Adrenal gland (tissue), 12 donors: Measurements from ENCODE around the gene ALDH3B2. TPM values are rescaled to one million over a fixed set of nuclear protein-coding genes. Genes with fewer than 3 reads are reported as not detected.

ENCODE experiments used
- DNase-seq, 7 donors: peaks; one replicate each; pipeline ENCODE4 v3.0.0-alpha.2; 2019 to 2020
- H3K27ac ChIP-seq, 5 donors: fragments of 200-600 bp; sonication (generic) in 4 of 5; 1 replicate in 3 of 5; 2 replicates in 2 of 5; pipeline versions ENCODE4 v1.5.1 to v1.8.0; 2016 to 2020; ENCODE audit warnings: mild to moderate bottlenecking in 1 of 5
- H3K27me3 ChIP-seq: fragments of 200-600 bp; 2 replicates; pipeline ENCODE4 v1.8.0; 2021
- H3K36me3 ChIP-seq, 2 donors: fragments of 200-600 bp; replicated peaks in 1 of 2; 1 replicate in 1 of 2; 2 replicates in 1 of 2; pipeline versions ENCODE4 v1.5.1 to v1.8.0; 2018 to 2022
- H3K4me1 ChIP-seq, 2 donors: fragments of 200-600 bp; replicated peaks in 1 of 2; 1 replicate in 1 of 2; 2 replicates in 1 of 2; pipeline versions ENCODE4 v1.5.1 to v1.8.0; 2018 to 2021
- H3K4me3 ChIP-seq, 4 donors: fragments of 200-600 bp; sonication (generic) in 3 of 4; one replicate each; pipeline ENCODE4 v1.5.1; 2016 to 2018
- H3K9me3 ChIP-seq, 3 donors: fragments of 200-600 bp; sonication (generic) in 1 of 3; replicated peaks in 1 of 3; 1 replicate in 2 of 3; 2 replicates in 1 of 3; pipeline versions ENCODE4 v1.5.1 to v1.8.0; 2016 to 2021
- POLR2A ChIP-seq, 2 donors: fragments of 450-650 bp; IDR thresholded peaks; one replicate each; pipeline ENCODE4 v1.6.1; 2017; ENCODE audit warnings: antibody characterized with exemption in 2 of 2, mild to moderate bottlenecking in 2 of 2, moderate library complexity in 1 of 2
- WGBS, 4 donors: extraction: QIAGEN DNeasy Blood & Tissue Kit in 2 of 4; methylation state at CpG; one replicate each; pipeline versions ENCODE4 v1.1.5 to v1.1.7; 2013 to 2017; 5-methylcytosine and 5-hydroxymethylcytosine counted together
- intact Hi-C, 2 donors: fragments of 100-400 bp; cut with DNase I; formaldehyde crosslinking; loops; one replicate each; pipeline versions ENCODE4 v1.14.1 to v1.15.0; 2022 to 2023
- polyA plus RNA-seq, 3 donors: library from polyadenylated mRNA; stranded (reverse); fragments of 200-250 nt in 2 of 3; fragments of 350-450 nt in 1 of 3; fragmentation: Illumina TruSeq in 1 of 3; extraction: RNeasy Lipid Tissue Mini Kit (QIAGEN cat#74804) in 1 of 3; gene quantifications; one replicate each; pipeline ENCODE4 v1.2.3, GENCODE V29; 2013 to 2014
- total RNA-seq, 9 donors: library from RNA; depleted of rRNA in 4 of 9; stranded (reverse); fragments of >200 nt in 4 of 9; fragments of 120-200 nt in 1 of 9; fragmentation: NEBNext Ultra II Directional in 1 of 9; extraction: Animal tissue kit (Norgen Biotek cat#: 25700) in 1 of 9; gene quantifications; one replicate each; pipeline versions ENCODE4 v1.1.0 to v1.2.4, GENCODE V29; 2013 to 2023
- TF ChIP-seq, protein P1 (sequence below), 6 experiments: fragments of 450-650 bp in 4 of 6; fragments of 200-600 bp in 2 of 6; sonication (generic) in 1 of 6; IDR thresholded peaks; 1 replicate in 5 of 6; 2 replicates in 1 of 6; pipeline versions ENCODE4 v1.5.1 to v1.8.0; 2016 to 2021; ENCODE audit warnings: antibody characterized with exemption in 6 of 6, mild to moderate bottlenecking in 2 of 6, moderate library complexity in 1 of 6
- donor health status: healthy with polysubstance abuse.
- donor health status: Bipolar disorder and iron deficiency.
- donor health status: DM: yes; HTN: yes; CAD: no.
- donor health status: DM: no; HTN: no; CAD: no.
- donor health status: DM: no; HTN: no; CAD: no.
- donor health status: DM: yes; HTN: yes; CAD: no.

ALDH3B2 gene
- total and polyA plus RNA-seq, 12 donors, result 0.10 TPM; not detected in 11

DNA sequence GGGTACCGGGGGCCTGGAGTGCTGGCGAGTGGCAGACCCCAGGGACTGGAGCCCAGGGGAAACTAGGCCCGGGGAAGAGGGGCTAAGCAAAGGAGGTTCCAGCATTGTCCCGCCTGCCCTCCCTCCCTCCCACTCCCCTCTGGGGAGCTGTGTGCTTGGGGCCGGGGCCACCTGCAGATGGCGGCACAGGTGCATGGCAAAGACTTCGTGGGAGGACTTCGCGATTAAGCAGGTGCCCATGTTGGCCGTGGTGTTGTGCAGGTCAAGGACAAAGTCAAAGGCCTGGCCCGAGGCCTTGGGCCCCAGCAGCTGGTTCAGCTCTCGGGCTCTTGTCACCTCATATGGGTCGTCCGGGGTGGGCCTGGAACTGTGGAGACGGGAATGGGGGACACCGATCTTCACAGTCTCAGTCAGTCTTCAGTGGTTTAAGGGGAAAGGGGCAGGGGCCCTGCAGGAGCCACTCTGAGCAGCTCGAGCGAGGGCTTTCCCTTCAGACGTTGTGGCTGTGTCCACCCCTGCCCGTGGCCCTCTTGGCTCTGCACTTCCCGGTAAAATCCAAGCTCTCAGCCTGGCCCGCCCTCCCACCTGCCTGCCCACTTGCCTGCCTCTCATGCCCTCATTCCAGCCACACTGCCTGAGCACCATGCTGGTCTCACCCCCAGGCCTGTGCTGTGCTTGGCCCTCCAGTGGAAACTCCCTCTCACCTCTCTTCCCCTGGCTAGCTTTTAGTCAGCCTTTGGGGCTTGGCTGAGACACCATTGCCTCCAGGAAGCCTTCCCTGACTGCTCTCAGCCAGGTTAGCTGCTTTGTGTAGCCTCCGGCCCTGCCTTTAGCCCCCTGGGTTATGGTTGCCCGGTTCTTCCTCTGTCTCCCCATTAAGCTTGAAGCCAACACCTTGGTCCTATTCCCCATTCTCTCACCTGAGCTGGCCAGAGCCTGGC lies 28.6 kb downstream of the ALDH3B2 start:
- TF ChIP-seq POLR2A (IDR thresholded peaks at IDR 0.05), result no peak
- TF ChIP-seq, protein P1, sequence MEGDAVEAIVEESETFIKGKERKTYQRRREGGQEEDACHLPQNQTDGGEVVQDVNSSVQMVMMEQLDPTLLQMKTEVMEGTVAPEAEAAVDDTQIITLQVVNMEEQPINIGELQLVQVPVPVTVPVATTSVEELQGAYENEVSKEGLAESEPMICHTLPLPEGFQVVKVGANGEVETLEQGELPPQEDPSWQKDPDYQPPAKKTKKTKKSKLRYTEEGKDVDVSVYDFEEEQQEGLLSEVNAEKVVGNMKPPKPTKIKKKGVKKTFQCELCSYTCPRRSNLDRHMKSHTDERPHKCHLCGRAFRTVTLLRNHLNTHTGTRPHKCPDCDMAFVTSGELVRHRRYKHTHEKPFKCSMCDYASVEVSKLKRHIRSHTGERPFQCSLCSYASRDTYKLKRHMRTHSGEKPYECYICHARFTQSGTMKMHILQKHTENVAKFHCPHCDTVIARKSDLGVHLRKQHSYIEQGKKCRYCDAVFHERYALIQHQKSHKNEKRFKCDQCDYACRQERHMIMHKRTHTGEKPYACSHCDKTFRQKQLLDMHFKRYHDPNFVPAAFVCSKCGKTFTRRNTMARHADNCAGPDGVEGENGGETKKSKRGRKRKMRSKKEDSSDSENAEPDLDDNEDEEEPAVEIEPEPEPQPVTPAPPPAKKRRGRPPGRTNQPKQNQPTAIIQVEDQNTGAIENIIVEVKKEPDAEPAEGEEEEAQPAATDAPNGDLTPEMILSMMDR (IDR thresholded peaks at IDR 0.05), result no peak
- intact Hi-C loops, result no loop called here
- WGBS, 4 donors, result 68 to 73% (median 70%) methylated on average over 19 to 24 of the region's 24 CpGs

DNA sequence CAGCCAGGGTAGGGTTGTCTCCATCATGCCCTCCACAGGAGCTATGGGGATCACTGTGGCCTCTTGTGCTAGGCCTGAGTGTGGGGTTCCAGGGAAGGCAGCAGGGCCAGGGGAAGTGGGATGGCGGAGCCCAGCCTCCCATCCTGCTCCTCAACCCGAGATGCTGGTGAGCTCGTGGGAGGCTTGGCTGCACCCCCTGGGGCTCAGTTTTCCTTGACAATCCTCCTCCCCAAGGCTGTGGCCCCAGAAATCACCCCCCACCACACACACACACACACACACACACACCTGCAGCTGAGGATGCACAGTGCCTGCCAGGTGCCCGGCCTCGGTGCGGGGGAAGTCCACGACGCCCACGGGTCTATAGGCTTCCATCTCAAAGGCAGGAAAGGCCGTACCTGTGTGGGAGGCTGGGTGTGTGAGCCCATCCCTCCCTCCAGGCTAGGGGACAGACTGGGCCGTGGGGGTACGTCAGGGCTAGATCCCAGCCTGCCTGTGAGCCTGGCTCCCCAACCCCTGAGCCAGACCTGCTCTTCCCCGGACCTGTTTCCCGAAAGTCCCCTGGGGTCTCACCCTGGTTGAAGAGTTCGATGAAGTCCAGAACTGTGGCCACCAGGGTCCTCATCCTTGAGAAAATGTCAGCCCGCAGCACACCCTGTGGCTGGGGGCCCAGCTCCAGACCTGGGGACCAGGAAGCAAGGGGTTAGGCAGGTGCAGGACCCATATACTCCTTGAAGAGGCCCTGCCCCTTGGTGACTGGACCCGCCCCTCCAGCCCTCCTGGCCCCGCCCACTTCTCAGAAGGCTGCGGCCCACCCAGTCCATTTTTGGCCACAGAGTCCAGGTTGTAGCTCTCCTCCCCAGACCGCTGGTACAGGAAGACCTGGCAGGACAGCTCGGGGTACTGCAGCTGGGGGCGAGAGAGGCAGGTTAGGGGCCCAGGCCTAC lies 29.7 kb downstream of the ALDH3B2 start:
- H3K9me3 ChIP-seq, result no peaks in the 10 kb centered on the region
- H3K36me3 ChIP-seq, result no peaks in the 10 kb centered on the region
- 89 to 100% (median 93%) methylated on average over 4 to 22 of the region's 22 CpGs for WGBS, 4 donors
- no peaks in the 10 kb centered on the region for H3K4me1 ChIP-seq
- no peak overlapping the region for H3K4me3 ChIP-seq
- no peak overlapping the region for H3K27ac ChIP-seq
- no peak for TF ChIP-seq POLR2A (IDR thresholded peaks at IDR 0.05)
- TF ChIP-seq, protein P1 (IDR thresholded peaks at IDR 0.05), result no peak
- peaks cover 12% of the 10 kb centered on the region for H3K27me3 ChIP-seq
- intact Hi-C loops, result no loop called here
- no peak for DNase-seq

More for the DNA sequence above, 28.6 kb downstream of the ALDH3B2 start:
- H3K27ac ChIP-seq, result no peak overlapping the region
- no peaks in the 10 kb centered on the region for H3K36me3 ChIP-seq
- DNase-seq, result no peak
- no peaks in the 10 kb centered on the region for H3K9me3 ChIP-seq
- no peak overlapping the region for H3K4me3 ChIP-seq
- no peaks in the 10 kb centered on the region for H3K4me1 ChIP-seq
- peaks cover 2% of the 10 kb centered on the region for H3K27me3 ChIP-seq

DNA sequence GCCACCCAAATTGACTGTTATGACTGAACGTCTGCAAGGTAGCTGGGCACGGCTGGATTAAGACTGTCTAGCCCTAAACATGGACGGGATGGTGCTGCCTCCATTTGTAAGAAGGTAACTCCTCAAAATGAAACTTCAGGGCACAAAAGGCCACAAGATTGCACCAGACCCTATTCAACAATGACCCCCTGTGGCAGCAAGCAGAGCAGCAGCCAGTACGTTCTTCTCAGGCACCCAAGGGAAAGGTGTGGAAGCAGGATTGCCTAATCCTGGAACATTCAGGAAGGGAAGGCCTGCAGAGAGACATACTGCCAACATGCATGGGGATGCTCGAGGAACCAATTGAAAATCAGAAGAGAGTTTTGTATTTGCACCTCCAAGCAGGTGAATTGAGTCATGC lies 30.4 kb downstream of the ALDH3B2 start:
- no peak for DNase-seq
- 88 to 90% (median 89%) methylated on average over 5 of the region's 5 CpGs for WGBS, 4 donors
- Histone ChIP-seq H3K27me3 (peaks cover 17% of the 10 kb centered on the region), H3K36me3 (no peaks in the 10 kb centered on the region), H3K9me3 (no peaks in the 10 kb centered on the region), H3K4me3 (no peak overlapping the region), H3K4me1 (no peaks in the 10 kb centered on the region), H3K27ac (no peak overlapping the region)
- TF ChIP-seq, protein P1 (IDR thresholded peaks at IDR 0.05), result peak in 1 of 6 experiments; percentile 2
- no peak for TF ChIP-seq POLR2A (IDR thresholded peaks at IDR 0.05)
- intact Hi-C loops, result no loop called here
